A549 (cell line): ENCODE data around the gene TTLL1. TPM values are rescaled to one million over a fixed set of nuclear protein-coding genes. Genes with fewer than 3 reads are reported as not detected.
A peak's percentile ranks its signal among the peaks of the same experiment; 100 is the strongest.

ENCODE experiments used
- ATAC-seq, 2 experiments: fragments of 200-7000 bp in 1 of 2; fragments of >200 bp in 1 of 2; cut with Nextera tagmentation in 1 of 2; cut with Tn5 transposase in 1 of 2; 3 replicates each; pipeline versions ENCODE4 v1.8.0 to v1.9.1; 2018 to 2020; ENCODE audit warnings: mild to moderate bottlenecking in 1 of 2, moderate library complexity in 1 of 2
- CTCF ChIA-PET: fragments of 300-600 bp; sonication (Branson Sonifier 250); formaldehyde crosslinking; extraction: SDS; loops from one replicate; lab custom pipeline; 2021; ENCODE audit warnings: antibody characterized with exemption, inconsistent platforms; lab: Yijun Ruan, JAX
- POLR2A ChIA-PET: fragments of 350-600 bp; formaldehyde crosslinking; extraction: SDS; loops from one replicate; lab custom pipeline; 2021; ENCODE audit warnings: antibody characterized with exemption, inconsistent platforms; lab: Yijun Ruan, JAX
- DNase-seq, 2 experiments: peaks; one replicate each; pipeline versions ENCODE4 v3.0.0 to v3.0.0-alpha.2; 2011 to 2016; ENCODE audit warnings: low read depth in 1 of 2, low spot score in 1 of 2
- FAIRE-seq: peaks from 2 replicates; lab custom pipeline; 2011; peaks lifted over from hg19 to GRCh38; lab: Jason Lieb, UNC
- H3K27ac ChIP-seq, 2 experiments: fragments of >200 bp; sonication (Bioruptor Twin); formaldehyde crosslinking; 3 replicates each; pipeline ENCODE4 v1.5.1; 2016 to 2017
- H3K4me1 ChIP-seq: fragments of >200 bp; sonication (Bioruptor Twin); formaldehyde crosslinking; 3 replicates; pipeline ENCODE4 v1.6.1; 2016
- H3K4me2 ChIP-seq: fragments of >200 bp; sonication (Bioruptor Twin); formaldehyde crosslinking; 3 replicates; pipeline ENCODE4 v1.6.1; 2016
- H3K4me3 ChIP-seq: fragments of >200 bp; sonication (Bioruptor Twin); formaldehyde crosslinking; 3 replicates; pipeline ENCODE4 v1.5.1; 2016
- H3K9me3 ChIP-seq: fragments of >200 bp; sonication (Bioruptor Twin); formaldehyde crosslinking; 3 replicates; pipeline ENCODE4 v1.6.1; 2016
- CBX2 ChIP-seq: fragments of 200-600 bp; sonication (generic); IDR thresholded peaks from 2 replicates; pipeline ENCODE4 v1.6.1; 2016; ENCODE audit warnings: low read depth, mild to moderate bottlenecking, borderline replicate concordance
- CBX8 ChIP-seq: fragments of 200-600 bp; sonication (generic); IDR thresholded peaks from 2 replicates; pipeline ENCODE4 v1.6.1; 2016
- CEBPB ChIP-seq, 2 experiments: fragments of >200 bp in 1 of 2; sonication (Bioruptor Twin) in 1 of 2; formaldehyde crosslinking in 1 of 2; IDR thresholded peaks; 2 replicates each; pipeline ENCODE4 v1.6.1; 2012 to 2016
- EHF ChIP-seq: fragments of 250-450 bp; sonication (Bioruptor Pico); IDR thresholded peaks from 2 replicates; pipeline ENCODE4 v1.5.0; 2020; ENCODE audit warnings: mild to moderate bottlenecking
- EP300 ChIP-seq, 2 experiments: fragments of >200 bp; sonication (Bioruptor Twin); formaldehyde crosslinking; IDR thresholded peaks; 2 replicates in 1 of 2; 3 replicates in 1 of 2; pipeline ENCODE4 v1.6.1; 2016 to 2017
- ESRRA ChIP-seq: fragments of 150-350 bp; IDR thresholded peaks from 2 replicates; pipeline ENCODE4 v1.6.1; 2014; ENCODE audit warnings: mild to moderate bottlenecking, low read length, borderline replicate concordance
- GATA3 ChIP-seq: IDR thresholded peaks from 2 replicates; pipeline ENCODE4 v1.6.1; 2012; ENCODE audit warnings: borderline replicate concordance
- HEYL ChIP-seq: fragments of 250-450 bp; sonication (Bioruptor Pico); IDR thresholded peaks from 2 replicates; pipeline ENCODE4 v1.8.0; 2021; ENCODE audit warnings: mild to moderate bottlenecking, moderate library complexity
- KDM1A ChIP-seq: fragments of 200-600 bp; sonication (generic); IDR thresholded peaks from 2 replicates; pipeline ENCODE4 v1.6.1; 2016; ENCODE audit warnings: low read depth, mild to moderate bottlenecking
- KDM5A ChIP-seq: fragments of 200-600 bp; sonication (generic); IDR thresholded peaks from 2 replicates; pipeline ENCODE4 v1.6.1; 2016; ENCODE audit warnings: antibody characterized with exemption, mild to moderate bottlenecking
- MAZ ChIP-seq: fragments of 150-350 bp; IDR thresholded peaks from 2 replicates; pipeline ENCODE4 v1.6.1; 2014; ENCODE audit warnings: antibody characterized with exemption, low read depth, low read length, borderline replicate concordance
- MYC ChIP-seq: IDR thresholded peaks from 2 replicates; pipeline ENCODE4 v1.6.1; 2012; ENCODE audit warnings: mild to moderate bottlenecking, inconsistent platforms, low read length, improper control_type of control experiment, borderline replicate concordance
- NFE2L2 ChIP-seq: fragments of 150-350 bp; conservative IDR thresholded peaks from 2 replicates; pipeline ENCODE4 v1.6.1; 2014; ENCODE audit warnings: low read length
- NPAS2 ChIP-seq: fragments of 250-450 bp; sonication (Bioruptor Pico); IDR thresholded peaks from 2 replicates; pipeline ENCODE4 v1.8.0; 2022; ENCODE audit warnings: mild to moderate bottlenecking, moderate library complexity, borderline replicate concordance
- RNF2 ChIP-seq: fragments of 200-600 bp; sonication (generic); IDR thresholded peaks from 2 replicates; pipeline ENCODE4 v1.6.1; 2016; ENCODE audit warnings: low read depth, mild to moderate bottlenecking, antibody characterized with exemption, moderate library complexity, borderline replicate concordance
- SMC3 ChIP-seq: fragments of >200 bp; sonication (Bioruptor Twin); formaldehyde crosslinking; IDR thresholded peaks from 3 replicates; pipeline ENCODE4 v1.6.1; 2018; ENCODE audit warnings: inconsistent platforms
- SREBF2 ChIP-seq: fragments of 450-650 bp; IDR thresholded peaks from 2 replicates; pipeline ENCODE4 v1.6.1; 2014; ENCODE audit warnings: mild to moderate bottlenecking, moderate library complexity
- ZFP36 ChIP-seq: fragments of 450-650 bp; IDR thresholded peaks from 2 replicates; pipeline ENCODE4 v1.6.1; 2014; ENCODE audit warnings: borderline replicate concordance; ENCODE audit not compliant: partially characterized antibody
- WGBS: methylation state at CpG from one replicate; pipeline ENCODE4 v1.1.6; 2017; ENCODE audit errors: missing lambda C conversion rate; 5-methylcytosine and 5-hydroxymethylcytosine counted together
- polyA plus RNA-seq, 4 experiments: library from polyadenylated mRNA; depleted of rRNA in 3 of 4; stranded (reverse); fragments of >200 nt; fragmentation: RNase III in 1 of 4; extraction: RNeasy Plus Mini Kit Qiagen cat#74134 plus additional on column Dnase treatment in 1 of 4; gene quantifications; 2 replicates in 3 of 4; 3 replicates in 1 of 4; pipeline ENCODE4 v1.2.3, GENCODE V29; 2011 to 2017
- TF ChIP-seq, protein P1 (sequence below): fragments of 250-450 bp; sonication (Bioruptor Pico); IDR thresholded peaks from 2 replicates; pipeline ENCODE4 v1.5.0; 2020; ENCODE audit warnings: low read depth, mild to moderate bottlenecking, moderate library complexity
- TF ChIP-seq, protein P2 (sequence below): fragments of 250-450 bp; sonication (Bioruptor Pico); IDR thresholded peaks from 2 replicates; pipeline ENCODE4 v1.5.0; 2021; ENCODE audit warnings: mild to moderate bottlenecking, moderate library complexity, borderline replicate concordance
- TF ChIP-seq, protein P3 (sequence below): IDR thresholded peaks from 2 replicates; pipeline ENCODE4 v1.6.1; 2012
- TF ChIP-seq, protein P4 (sequence below): fragments of 150-350 bp; IDR thresholded peaks from 2 replicates; pipeline ENCODE4 v1.6.1; 2014; ENCODE audit warnings: low read depth, mild to moderate bottlenecking, low read length

Gene TTLL1
- polyA plus RNA-seq, 2 of the 4 experiments (the other 2 are of a cell fraction): 2.3 to 5.0 TPM

DNA sequence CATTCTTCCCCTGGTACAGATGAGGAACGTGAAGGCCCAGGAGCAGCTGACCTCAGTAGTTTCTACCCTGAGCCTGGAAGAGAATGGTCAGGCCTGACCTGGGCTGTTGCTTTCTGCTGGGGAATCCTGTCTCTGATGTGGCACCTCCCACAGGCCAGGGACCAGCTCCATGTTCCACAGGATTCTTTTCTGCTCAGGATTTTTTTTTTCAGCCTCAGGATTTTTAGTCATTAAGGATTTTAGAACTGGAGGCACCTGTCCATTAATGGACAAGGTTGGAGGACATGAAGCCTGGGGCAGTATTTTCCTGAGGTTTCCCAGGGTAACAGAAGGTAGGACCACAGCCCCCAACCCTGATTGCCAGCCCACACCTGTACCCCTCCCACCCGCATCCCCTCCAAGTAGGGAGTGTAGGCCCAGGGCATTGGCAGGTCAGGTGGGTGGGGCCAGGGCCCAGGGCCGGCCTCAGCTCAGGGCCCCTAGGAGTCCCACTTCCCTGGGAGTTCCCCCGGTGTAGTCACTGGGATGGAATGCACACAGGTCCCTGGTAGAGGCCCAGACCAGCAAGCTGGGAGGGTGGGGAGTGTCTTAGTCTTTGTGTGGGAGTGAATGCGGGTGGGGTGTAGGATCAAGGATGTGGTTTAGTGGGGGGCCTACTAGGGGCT, 37.4 kb upstream of the TTLL1 start:
- peak overlapping the region; percentile 66 for H3K4me2 ChIP-seq
- ATAC-seq: peak; percentile 69 to 88; a peak in 4 of 6 replicates
- peak overlapping the region in 1 of 2 experiments; percentile 80; a peak in 3 of 6 replicates for H3K27ac ChIP-seq
- peaks cover 22% of the 10 kb centered on the region for H3K4me1 ChIP-seq
- WGBS: 0% methylated on average over 1 of the region's 5 CpGs
- TF ChIP-seq KDM1A (no peak), CEBPB (IDR thresholded peaks at IDR 0.05) (no peak), EHF (CRISPR knock-in tag) (no peak), HEYL (CRISPR knock-in tag) (no peak), EP300 (IDR thresholded peaks at IDR 0.05) (no peak), RNF2 (no peak), KDM5A (no peak)
- CTCF ChIA-PET: interaction anchor here (0.9 to 2.5 kb wide), 4 partner anchors 9 to 259 kb away, joined by 3 to 11 read pairs (median 5); no protein-coding TSS in a partner anchor
- no peak overlapping the region for H3K4me3 ChIP-seq
- H3K9me3 ChIP-seq: no peaks in the 10 kb centered on the region
- FAIRE-seq: no peak
- DNase-seq: peak; percentile 56 to 85
- POLR2A ChIA-PET: no interaction called here

DNA sequence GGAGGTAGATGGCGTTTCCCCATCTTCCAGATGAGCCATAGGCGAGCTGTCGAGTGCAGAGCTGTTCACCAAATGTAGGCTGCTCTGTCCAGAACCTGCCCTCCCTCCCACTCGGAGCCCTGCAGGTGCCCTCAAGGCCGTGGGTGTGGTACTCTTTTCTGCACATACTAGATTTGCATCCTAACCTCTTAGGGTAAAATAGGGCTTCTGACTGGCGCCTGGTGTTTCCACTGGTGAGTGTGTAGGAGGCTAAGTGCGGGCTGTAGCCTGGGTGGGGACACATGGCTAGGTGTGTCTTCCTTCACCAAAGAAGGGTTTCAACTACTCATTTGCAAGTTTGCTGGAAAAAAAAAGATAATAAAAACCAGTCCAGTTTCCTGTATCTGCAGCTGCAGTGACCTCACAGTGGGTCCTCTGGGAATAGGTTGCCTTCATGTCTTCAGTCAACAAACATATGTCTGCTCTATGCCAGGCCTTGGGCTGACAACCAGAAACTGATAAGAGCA, 29.8 kb upstream of the TTLL1 start:
- no peak for ATAC-seq
- Histone ChIP-seq H3K4me2 (no peak overlapping the region), H3K9me3 (no peaks in the 10 kb centered on the region), H3K4me1 (no peaks in the 10 kb centered on the region), H3K4me3 (no peak overlapping the region), H3K27ac (no peak overlapping the region)
- POLR2A ChIA-PET: no interaction called here
- WGBS: 81% methylated on average over 6 of the region's 7 CpGs
- TF ChIP-seq SMC3 (no peak), ESRRA (no peak), NFE2L2 (no peak), CBX2 (no peak), MYC (no peak), SREBF2 (no peak), GATA3 (no peak), CBX8 (no peak)
- TF ChIP-seq, protein P1, sequence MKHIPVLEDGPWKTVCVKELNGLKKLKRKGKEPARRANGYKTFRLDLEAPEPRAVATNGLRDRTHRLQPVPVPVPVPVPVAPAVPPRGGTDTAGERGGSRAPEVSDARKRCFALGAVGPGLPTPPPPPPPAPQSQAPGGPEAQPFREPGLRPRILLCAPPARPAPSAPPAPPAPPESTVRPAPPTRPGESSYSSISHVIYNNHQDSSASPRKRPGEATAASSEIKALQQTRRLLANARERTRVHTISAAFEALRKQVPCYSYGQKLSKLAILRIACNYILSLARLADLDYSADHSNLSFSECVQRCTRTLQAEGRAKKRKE (CRISPR knock-in tag): no peak
- no peak for DNase-seq
- CTCF ChIA-PET: interaction anchor here (1.0 to 1.2 kb wide), 2 partner anchors 13 to 498 kb away, joined by 3 read pairs; no protein-coding TSS in a partner anchor
- FAIRE-seq: no peak

DNA sequence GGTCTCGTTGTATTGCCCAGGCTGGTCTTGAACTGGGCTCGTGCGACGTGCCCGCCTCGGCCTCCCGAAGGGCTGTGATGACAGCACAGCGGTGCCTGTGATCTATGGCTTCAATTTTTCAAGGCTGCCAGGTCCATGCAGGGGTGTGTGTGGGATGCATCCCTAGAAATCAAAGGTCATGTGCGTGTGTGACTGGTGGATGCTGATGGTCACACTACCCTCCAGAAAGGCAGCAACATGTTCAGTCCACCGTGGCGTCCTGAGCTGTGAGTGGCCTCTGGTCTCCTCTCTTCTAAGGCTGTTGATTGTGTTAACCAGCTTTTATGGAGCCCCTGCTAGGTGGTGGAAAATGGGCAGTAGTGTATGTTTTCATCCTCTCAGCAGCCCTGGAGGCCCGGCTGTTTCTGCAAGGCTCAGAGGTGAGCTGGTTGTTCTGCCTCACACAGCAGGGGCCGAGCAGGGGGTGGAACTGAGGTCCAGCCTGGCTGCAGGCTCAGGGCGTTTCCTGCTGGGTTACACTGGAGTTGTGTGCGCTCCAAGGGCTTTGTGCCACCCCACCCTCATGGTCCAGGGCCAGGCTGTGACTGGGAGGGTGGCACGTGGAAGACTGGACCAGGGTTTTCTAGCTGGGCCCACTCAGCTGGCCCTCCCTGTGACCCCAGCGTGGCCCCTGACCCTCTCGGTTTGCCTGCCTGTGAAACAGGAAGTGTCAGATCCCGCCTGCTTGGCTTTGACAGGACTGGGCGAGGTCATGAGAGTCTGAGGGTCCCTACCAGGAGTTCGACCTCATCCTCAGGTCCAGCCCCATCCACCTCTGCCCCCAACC, 29.0 kb upstream of the TTLL1 start:
- ChIA-PET CTCF (interaction anchor here (0.6 to 1.3 kb wide), 5 partner anchors 13 to 497 kb away, joined by 3 read pairs; no protein-coding TSS in a partner anchor), POLR2A (no interaction called here)
- TF ChIP-seq ZFP36: no peak
- TF ChIP-seq, protein P2, sequence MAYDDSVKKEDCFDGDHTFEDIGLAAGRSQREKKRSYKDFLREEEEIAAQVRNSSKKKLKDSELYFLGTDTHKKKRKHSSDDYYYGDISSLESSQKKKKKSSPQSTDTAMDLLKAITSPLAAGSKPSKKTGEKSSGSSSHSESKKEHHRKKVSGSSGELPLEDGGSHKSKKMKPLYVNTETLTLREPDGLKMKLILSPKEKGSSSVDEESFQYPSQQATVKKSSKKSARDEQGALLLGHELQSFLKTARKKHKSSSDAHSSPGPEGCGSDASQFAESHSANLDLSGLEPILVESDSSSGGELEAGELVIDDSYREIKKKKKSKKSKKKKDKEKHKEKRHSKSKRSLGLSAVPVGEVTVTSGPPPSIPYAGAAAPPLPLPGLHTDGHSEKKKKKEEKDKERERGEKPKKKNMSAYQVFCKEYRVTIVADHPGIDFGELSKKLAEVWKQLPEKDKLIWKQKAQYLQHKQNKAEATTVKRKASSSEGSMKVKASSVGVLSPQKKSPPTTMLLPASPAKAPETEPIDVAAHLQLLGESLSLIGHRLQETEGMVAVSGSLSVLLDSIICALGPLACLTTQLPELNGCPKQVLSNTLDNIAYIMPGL (CRISPR knock-in tag): no peak
- TF ChIP-seq NPAS2: no peak
- TF ChIP-seq, protein P3, sequence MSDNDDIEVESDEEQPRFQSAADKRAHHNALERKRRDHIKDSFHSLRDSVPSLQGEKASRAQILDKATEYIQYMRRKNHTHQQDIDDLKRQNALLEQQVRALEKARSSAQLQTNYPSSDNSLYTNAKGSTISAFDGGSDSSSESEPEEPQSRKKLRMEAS: no peak
- TF ChIP-seq, protein P4, sequence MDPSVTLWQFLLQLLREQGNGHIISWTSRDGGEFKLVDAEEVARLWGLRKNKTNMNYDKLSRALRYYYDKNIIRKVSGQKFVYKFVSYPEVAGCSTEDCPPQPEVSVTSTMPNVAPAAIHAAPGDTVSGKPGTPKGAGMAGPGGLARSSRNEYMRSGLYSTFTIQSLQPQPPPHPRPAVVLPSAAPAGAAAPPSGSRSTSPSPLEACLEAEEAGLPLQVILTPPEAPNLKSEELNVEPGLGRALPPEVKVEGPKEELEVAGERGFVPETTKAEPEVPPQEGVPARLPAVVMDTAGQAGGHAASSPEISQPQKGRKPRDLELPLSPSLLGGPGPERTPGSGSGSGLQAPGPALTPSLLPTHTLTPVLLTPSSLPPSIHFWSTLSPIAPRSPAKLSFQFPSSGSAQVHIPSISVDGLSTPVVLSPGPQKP: no peak
- no peak for TF ChIP-seq MAZ
- Histone ChIP-seq H3K9me3 (no peaks in the 10 kb centered on the region), H3K4me2 (no peak overlapping the region), H3K4me1 (no peaks in the 10 kb centered on the region), H3K27ac (no peak overlapping the region), H3K4me3 (no peak overlapping the region)
- no peak for FAIRE-seq
- WGBS: 81% methylated on average over 20 of the region's 21 CpGs
- no peak for DNase-seq
- ATAC-seq: no peak
